RWPE1 (cell line): Measurements from ENCODE around the gene ATP2C1.
"Not testable (repeated sequence)": the region's sequence is repeated elsewhere in the genome, so short reads cannot be mapped to it uniquely, and the experiment has no call there.

Experiments used
- CTCF ChIA-PET: fragments of 350-600 bp; sonication (Branson Sonifier 250); formaldehyde crosslinking; extraction: SDS; loops from one replicate; lab custom pipeline; 2021; lab: Yijun Ruan, JAX
- POLR2A ChIA-PET: fragments of 400-600 bp; formaldehyde crosslinking; extraction: SDS; loops from one replicate; lab custom pipeline; 2020; ENCODE audit warnings: antibody characterized with exemption; ENCODE audit not compliant: low non-redundant PET; lab: Yijun Ruan, JAX
- DNase-seq: peaks from one replicate; pipeline ENCODE4 v3.0.0; 2012; ENCODE audit warnings: low spot score
- H3K27ac ChIP-seq: fragments of 450-650 bp; 2 replicates; pipeline ENCODE4 v1.5.1; 2017
- TF ChIP-seq, protein P1 (sequence below): fragments of 450-650 bp; conservative IDR thresholded peaks from 2 replicates; pipeline ENCODE4 v1.5.1; 2017; ENCODE audit warnings: low read depth, mild to moderate bottlenecking

The ATP2C1 gene

DNA sequence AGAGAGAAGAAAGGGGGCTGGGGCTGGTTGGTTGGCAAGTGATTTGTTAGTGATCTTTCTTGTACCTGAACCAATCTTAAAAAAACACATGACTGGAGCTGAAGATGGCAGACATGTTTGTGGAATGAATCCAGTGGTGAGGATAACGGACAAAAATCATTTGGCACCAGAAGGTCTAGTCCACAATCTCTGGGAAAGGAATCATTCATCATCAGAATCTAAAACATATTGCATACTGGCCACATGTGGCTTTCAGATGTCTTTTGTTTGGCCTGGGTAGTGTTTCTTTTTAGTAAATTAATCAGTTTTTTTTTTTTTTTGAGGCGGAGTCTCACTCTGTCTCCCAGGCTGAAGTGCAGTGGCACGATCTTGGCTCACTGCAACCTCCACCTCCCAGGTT lies 137.8 kb downstream of the ATP2C1 start:
- CTCF ChIA-PET: interaction anchor here (0.6 kb wide), 1 partner anchor 82 kb away, joined by 3 read pairs; no protein-coding TSS in a partner anchor
- no peak for DNase-seq
- TF ChIP-seq, protein P1, sequence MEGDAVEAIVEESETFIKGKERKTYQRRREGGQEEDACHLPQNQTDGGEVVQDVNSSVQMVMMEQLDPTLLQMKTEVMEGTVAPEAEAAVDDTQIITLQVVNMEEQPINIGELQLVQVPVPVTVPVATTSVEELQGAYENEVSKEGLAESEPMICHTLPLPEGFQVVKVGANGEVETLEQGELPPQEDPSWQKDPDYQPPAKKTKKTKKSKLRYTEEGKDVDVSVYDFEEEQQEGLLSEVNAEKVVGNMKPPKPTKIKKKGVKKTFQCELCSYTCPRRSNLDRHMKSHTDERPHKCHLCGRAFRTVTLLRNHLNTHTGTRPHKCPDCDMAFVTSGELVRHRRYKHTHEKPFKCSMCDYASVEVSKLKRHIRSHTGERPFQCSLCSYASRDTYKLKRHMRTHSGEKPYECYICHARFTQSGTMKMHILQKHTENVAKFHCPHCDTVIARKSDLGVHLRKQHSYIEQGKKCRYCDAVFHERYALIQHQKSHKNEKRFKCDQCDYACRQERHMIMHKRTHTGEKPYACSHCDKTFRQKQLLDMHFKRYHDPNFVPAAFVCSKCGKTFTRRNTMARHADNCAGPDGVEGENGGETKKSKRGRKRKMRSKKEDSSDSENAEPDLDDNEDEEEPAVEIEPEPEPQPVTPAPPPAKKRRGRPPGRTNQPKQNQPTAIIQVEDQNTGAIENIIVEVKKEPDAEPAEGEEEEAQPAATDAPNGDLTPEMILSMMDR: no peak
- no peak overlapping the region for H3K27ac ChIP-seq
- POLR2A ChIA-PET: no interaction called here

DNA sequence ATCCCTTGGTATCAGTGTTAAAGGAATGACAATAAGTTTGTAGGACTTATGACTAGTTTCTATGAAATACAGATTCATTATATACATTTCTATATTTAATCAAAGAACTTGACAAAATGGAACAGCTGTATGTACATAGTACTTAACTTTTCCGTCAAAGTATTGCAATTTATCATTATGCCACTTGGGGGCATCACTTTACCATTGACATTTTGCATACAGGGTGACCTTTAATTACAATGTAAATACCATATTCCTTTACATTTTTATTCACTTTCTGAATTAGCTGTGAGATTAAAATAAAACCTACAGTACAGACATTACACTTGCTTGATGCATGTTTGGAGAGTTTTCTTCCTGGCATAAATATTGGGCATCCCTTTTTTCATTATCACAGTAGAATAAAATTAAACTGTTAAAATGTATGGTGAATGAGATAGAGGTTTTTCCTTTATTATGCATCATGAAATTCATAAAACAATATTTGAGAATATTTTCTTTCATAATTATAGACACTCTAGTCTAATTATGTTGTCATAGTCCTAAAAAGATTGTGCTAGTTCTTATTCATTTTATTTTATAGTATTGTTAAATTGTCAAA lies 139.7 kb downstream of the ATP2C1 start:
- peak; percentile 33 for DNase-seq
- no peak overlapping the region for H3K27ac ChIP-seq
- CTCF ChIA-PET: interaction anchor here (0.6 to 1.0 kb wide), 5 partner anchors 33 to 1603 kb away, joined by 3 to 5 read pairs (median 3); no protein-coding TSS in a partner anchor
- POLR2A ChIA-PET: no interaction called here
- TF ChIP-seq, protein P1: peak; percentile 73

DNA sequence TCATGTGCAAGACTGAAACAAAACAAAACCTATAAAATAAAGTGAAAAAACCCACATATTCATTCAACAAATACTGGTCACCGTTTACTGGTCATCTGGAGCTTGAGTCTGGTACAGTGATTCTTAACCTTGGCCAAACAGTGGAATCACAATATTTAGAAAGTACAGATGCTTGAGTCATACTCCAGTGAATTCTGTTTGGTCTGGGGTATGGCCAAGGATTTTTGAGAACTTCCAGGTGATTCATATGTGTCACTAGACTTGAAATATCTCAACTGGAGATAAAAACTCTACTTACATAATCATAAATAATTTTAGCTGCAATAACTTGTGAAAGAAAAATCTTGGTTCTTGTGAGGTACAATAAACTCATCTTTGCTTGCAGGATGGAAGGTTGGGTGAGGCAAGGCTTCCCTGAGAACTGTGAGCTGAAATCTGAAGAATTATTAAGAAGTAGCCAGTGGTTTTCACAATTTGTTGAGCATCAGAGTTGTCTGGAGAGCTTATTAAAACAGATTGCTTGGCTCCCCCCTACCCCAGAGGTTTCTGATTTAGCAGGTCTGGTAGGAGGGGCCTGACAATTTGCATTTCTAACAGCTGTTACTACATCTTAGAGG lies 142.4 kb downstream of the ATP2C1 start:
- TF ChIP-seq, protein P1: no peak
- DNase-seq: no peak
- POLR2A ChIA-PET: no interaction called here
- no peak overlapping the region for H3K27ac ChIP-seq
- CTCF ChIA-PET: interaction anchor here (0.6 kb wide), 1 partner anchor 32 kb away, joined by 5 read pairs; no protein-coding TSS in a partner anchor

DNA sequence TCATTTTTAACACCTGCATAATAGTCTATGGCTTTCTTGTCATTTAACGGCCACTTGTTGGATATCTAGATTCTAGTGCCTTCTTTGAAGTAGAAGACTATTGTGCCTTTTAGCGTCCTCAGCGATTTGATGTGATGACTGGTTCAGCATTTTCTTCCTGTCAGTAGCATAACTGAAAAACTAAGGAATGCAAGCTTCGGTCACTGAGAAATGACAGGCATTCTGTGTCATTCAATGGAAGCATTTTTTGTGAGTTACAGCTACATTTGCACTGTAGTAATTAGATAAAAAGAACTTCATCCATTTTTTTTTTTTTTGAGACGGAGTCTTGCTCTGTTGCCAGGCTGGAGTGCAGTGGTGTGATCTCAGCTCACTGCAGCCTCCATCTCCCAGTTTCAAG lies 143.1 kb downstream of the ATP2C1 start:
- no peak for DNase-seq
- TF ChIP-seq, protein P1: no peak
- POLR2A ChIA-PET: no interaction called here
- H3K27ac ChIP-seq: no peak overlapping the region
- CTCF ChIA-PET: no interaction called here

DNA sequence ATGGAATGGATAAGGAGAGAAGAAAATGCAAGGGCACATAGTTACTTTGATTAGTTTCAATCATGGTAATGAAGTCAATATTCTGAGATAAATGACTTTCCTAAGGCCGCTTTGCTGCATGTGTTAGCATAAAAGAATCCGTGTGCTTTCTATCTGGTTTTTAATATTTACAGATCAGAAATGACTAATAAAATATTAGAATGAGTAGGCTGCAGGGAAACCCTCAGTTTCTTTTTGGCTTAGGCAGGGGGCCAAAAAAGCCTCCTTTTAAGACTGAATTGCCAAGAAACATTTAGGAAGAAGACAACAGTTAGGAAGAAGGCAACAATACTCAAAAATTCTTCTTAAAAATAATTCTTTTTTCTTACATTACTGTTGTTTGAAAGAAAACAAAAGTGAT lies 144.4 kb downstream of the ATP2C1 start:
- TF ChIP-seq, protein P1: no peak
- POLR2A ChIA-PET: no interaction called here
- no peak for DNase-seq
- CTCF ChIA-PET: no interaction called here
- no peak overlapping the region for H3K27ac ChIP-seq

DNA sequence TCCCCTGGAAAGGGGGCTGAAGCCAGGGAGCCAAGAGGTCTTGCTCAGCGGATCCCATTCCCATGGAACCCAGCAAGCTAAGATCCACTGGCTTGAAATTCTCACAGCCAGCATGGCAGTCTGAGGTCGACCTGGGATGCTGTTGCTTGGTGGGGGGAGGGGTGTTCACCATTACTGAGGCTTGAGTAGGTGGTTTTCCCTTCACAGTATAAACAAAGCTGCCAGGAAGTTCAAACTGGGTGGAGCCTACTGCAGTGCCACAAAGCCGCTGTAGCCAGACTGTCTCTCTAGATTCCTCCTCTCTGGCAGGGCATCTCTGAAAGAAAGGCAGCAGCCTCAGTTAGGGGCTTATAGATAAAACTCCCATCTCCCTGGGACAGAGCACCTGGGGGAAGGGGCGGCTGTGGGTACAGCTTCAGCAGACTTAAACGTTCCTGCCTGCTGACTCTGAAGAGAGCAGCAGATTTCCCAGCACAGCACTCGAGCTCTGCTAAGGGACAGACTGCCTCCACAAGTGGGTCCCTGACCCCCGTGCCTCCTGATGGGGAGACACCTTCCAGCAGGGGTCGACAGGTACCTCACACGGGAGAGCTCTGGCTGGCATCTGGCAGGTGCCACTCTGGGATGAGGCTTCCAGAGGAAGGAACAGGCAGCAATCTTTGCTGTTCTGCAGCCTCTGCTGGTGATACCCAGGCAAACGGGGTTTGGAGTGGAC lies 148.5 kb downstream of the ATP2C1 start:
- POLR2A ChIA-PET, H3K27ac ChIP-seq, DNase-seq, CTCF ChIA-PET: not testable (repeated sequence)
